Suprapubic skin (tissue), 3 donors: ENCODE measurements around the gene SEPTIN5.

Experiments used
- EP300 ChIP-seq: sonication (generic); formaldehyde crosslinking; IDR thresholded peaks from one replicate; pipeline ENCODE4 v1.6.1; 2017; ENCODE audit warnings: antibody characterized with exemption
- POLR2A ChIP-seq, 2 donors: fragments of 450-650 bp; IDR thresholded peaks; one replicate each; pipeline ENCODE4 v1.6.1; 2017; ENCODE audit warnings: antibody characterized with exemption in 2 of 2, mild to moderate bottlenecking in 2 of 2, moderate library complexity in 2 of 2
- TF ChIP-seq, protein P1 (sequence below), 2 donors: fragments of 200-600 bp in 1 of 2; fragments of 450-650 bp in 1 of 2; sonication (generic) in 1 of 2; IDR thresholded peaks; one replicate each; pipeline ENCODE4 v1.5.1; 2016 to 2019; ENCODE audit warnings: antibody characterized with exemption in 2 of 2, mild to moderate bottlenecking in 1 of 2, moderate library complexity in 1 of 2

DNA sequence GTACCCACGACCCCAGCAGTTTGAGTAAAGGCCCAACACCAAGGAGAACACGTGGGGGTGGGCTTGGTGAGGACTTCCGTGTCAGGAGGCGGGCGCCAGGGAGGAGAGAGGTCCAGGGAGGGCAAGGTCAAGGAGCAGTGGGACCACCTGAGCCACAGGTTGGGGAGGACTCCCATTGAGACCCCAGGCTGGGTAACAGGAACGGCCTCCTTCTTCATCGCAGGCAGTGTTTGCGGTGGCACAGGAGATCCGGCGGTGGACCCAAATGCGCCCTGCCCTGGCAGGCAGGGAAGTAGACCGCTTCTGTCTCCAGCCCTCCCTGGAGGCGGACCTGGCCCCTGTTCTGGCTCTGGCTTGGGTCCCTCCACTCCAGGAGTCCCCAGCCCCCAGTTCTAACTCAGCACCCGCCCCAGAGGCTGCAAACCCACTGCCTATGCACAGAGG, 40.4 kb downstream of the SEPTIN5 start:
- TF ChIP-seq POLR2A (IDR thresholded peaks at IDR 0.05) = no peak
- TF ChIP-seq EP300 = no peak
- TF ChIP-seq, protein P1, sequence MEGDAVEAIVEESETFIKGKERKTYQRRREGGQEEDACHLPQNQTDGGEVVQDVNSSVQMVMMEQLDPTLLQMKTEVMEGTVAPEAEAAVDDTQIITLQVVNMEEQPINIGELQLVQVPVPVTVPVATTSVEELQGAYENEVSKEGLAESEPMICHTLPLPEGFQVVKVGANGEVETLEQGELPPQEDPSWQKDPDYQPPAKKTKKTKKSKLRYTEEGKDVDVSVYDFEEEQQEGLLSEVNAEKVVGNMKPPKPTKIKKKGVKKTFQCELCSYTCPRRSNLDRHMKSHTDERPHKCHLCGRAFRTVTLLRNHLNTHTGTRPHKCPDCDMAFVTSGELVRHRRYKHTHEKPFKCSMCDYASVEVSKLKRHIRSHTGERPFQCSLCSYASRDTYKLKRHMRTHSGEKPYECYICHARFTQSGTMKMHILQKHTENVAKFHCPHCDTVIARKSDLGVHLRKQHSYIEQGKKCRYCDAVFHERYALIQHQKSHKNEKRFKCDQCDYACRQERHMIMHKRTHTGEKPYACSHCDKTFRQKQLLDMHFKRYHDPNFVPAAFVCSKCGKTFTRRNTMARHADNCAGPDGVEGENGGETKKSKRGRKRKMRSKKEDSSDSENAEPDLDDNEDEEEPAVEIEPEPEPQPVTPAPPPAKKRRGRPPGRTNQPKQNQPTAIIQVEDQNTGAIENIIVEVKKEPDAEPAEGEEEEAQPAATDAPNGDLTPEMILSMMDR (IDR thresholded peaks at IDR 0.05) = no peak
